Right hindlimb (tissue), 1 donor: Measurements from ENCODE around the gene DNAI4.
"Not testable (repeated sequence)": the region's sequence is repeated elsewhere in the genome, so short reads cannot be mapped to it uniquely, and the experiment has no call there.

Experiments
- DNase-seq: peaks from one replicate; pipeline ENCODE4 v3.0.0-alpha.2; 2018

DNAI4 gene

DNA sequence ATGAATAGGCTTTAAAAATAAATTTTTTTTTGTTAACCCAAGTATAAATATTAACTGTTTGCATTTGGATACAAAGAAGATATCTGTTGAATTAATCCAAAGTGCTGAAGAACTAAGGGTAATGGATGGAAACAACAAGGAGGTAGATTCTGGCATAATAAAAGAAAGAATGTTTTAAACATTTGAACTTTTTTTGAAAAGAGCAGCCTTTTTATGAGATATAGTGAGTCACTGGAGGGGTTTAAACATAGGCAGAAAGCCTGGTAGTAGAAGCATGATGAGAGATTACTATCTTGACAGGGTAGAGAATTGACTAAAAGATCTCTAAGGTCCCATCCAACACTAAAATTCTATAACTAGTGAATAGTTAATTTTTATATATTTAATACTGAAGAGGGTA lies 2.9 kb upstream of the DNAI4 start:
- no peak for DNase-seq

- no peak for DNase-seq
Observed at GRCh38 chr1:66925944-66926343, 1.3 kb upstream of the DNAI4 start.

- DNase-seq: no peak
Observed at GRCh38 chr1:66925558-66925910, 878 bp upstream of the DNAI4 start.

DNA sequence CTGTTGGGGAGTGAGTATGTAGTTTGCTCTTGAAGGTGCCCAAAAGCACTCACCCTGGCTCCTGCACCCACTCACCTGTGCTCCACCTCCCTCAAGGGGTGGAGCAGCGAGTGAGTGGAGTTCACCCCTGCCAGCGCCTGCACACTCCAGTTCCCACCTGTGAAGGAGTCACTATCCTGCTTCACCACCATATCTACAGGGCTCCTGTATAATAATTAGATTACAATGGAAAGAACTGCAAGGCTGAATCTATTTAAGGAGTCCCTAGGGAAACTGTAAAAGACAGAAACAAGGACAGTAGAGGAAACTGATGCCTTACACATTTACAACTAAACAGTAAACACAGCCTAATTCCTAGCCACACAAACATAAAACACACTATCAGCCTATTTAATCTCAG lies 4.1 kb downstream of the DNAI4 start:
- DNase-seq: no peak

DNA sequence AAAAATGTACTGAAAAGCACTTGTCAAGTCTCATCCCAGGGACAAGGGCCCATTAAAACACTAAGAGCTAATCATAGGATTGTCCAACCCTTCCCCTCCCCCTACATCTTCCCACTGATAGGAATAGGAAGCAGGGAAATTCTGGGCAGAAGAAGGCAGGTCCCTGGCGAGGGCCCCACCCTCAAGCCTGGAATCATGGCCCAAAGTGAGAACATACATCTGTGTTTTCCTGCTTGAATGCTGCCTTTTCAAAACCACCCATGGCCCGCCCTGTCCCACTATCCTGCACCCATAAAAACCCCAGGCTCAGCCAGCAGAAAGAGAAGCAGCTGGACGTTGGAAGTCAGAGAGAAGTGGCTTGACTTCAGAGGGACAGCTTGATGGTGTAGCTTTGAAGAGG lies 4.8 kb downstream of the DNAI4 start:
- no peak for DNase-seq

GRCh38 chr1:66919063-66919462 lies 5.6 kb downstream of the DNAI4 start:
- no peak for DNase-seq

DNA sequence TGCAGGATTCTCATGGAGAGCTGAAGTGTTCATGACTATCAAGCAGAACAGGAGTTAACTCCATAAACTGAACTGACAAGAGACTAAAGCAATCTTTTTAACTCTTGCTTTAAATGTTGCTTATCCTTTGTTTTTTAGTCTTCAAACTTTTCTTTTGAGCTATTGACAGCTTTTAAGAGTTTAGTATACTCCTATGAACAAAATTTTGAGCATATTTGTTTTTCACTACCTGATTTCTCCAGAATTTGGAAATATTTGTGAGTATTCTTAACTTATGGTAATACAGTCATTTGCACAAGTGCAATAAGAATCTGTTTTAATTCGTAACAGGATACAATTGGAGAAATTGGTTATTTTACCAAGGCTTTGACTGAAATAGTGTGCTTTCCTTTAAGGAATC lies 7.2 kb downstream of the DNAI4 start:
- no peak for DNase-seq

DNA sequence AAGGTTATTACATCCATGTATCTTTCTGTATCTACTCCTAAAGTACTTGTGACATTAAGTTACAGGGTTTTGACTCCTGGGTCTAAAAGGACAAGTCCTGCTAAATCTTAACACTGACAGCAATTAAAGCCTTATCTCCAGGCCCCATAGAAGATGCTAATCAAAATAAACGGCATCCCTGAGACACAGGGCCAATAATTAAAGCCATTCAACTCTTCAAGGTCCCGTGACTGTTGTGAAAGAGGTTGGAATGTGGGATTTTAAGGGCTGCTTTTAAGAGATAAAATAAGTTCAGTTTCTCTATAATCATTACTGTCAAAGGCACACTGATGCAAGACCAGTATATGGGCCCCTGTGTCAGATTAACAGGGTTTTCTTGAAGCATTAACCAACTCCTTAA lies 8.3 kb downstream of the DNAI4 start:
- DNase-seq: no peak

GRCh38 chr1:66915203-66915602 lies 9.5 kb downstream of the DNAI4 start:
- not testable (repeated sequence) for DNase-seq

GRCh38 chr1:66893712-66894111 lies 30.9 kb downstream of the DNAI4 start:
- DNase-seq: no peak

DNA sequence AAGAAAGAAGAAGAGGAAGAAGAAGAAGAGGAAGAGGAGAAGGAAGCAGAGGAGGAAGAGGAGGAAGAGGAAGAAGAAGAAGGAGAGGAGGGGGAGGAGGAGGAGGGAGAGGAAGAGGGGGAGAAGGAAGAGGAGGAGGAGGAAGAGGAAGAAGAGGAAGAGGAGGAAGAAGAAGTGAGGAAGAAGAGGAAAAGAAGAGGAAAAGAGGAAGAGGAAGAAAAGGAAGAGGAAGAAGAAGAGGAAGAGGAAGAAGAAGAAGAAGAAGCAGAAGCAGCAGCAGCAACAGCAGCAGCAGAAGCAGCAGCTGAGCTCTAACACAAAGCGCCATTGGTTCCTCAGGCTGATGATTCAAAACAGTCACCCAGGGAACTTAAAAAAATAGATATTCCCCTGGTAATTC lies 34.0 kb downstream of the DNAI4 start:
- no peak for DNase-seq

- no peak for DNase-seq
Observed at GRCh38 chr1:66889030-66889429, 35.6 kb downstream of the DNAI4 start.

- DNase-seq: no peak
Observed at GRCh38 chr1:66876664-66877063, 48.0 kb downstream of the DNAI4 start.

GRCh38 chr1:66873111-66873510 lies 51.5 kb downstream of the DNAI4 start:
- DNase-seq: no peak

- not testable (repeated sequence) for DNase-seq
Observed at GRCh38 chr1:66872024-66872423, 52.6 kb downstream of the DNAI4 start.

DNA sequence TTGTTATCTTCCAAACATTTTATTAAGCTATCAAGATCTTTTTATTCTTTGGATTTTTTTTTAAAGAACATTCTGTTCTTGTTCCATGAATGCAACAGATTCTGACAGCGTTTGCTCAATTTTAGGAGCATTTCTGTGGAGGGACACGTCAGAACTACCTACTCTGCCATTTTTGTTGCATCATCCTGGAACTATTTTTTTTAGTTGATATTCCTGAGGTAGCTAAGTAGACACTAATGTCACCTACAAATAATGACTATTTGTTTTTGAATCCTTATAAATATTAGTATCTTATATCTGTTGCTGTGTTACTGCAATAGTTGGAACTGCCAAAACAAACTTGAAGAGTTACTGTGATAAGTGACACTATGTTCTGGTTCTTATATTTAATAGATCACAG lies 57.2 kb downstream of the DNAI4 start:
- no peak for DNase-seq

- DNase-seq: no peak
Observed at GRCh38 chr1:66860529-66860928, 64.1 kb downstream of the DNAI4 start.

DNA sequence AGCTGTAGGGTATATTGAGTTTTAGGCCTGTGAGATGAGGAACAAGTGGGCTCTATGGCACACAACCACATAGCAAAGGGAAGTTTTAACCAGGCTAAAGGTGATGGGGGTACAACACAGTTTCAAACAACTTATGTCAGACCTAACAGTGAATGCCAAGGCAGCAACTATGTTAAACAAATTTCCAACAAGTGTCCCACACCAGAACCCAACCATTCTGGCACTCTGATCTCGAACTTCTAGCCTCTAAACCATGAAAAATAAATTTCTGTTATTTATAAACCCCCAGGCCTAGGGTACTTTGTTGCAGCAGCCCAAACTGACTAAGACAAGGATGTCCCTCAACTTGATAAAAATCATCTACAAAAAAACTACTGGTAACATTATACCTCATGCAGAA lies 71.3 kb downstream of the DNAI4 start:
- no peak for DNase-seq

- no peak for DNase-seq
Observed at GRCh38 chr1:66852870-66853269, 71.8 kb downstream of the DNAI4 start.

GRCh38 chr1:66850989-66851388 lies 73.7 kb downstream of the DNAI4 start:
- no peak for DNase-seq

- no peak for DNase-seq
Observed at GRCh38 chr1:66848193-66848592, 76.5 kb downstream of the DNAI4 start.

DNA sequence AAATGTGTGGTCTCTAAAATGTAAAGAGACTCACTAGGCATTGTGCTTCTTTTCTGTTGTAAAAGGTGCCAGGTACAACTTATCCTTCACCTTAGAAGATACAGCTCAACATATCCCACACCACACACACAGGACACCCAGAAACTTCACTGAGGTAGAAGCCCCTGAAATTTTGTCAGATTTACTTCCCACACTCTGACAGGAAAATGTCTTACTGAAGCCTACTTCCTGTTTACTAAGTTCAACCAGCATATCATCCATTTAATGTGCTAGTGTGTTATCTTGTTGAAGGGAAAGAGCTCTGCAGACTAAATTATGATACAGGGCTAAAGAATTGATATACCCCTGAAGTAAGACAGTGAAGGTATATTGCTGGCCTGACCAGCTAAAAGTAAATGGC lies 83.7 kb downstream of the DNAI4 start:
- DNase-seq: no peak

DNA sequence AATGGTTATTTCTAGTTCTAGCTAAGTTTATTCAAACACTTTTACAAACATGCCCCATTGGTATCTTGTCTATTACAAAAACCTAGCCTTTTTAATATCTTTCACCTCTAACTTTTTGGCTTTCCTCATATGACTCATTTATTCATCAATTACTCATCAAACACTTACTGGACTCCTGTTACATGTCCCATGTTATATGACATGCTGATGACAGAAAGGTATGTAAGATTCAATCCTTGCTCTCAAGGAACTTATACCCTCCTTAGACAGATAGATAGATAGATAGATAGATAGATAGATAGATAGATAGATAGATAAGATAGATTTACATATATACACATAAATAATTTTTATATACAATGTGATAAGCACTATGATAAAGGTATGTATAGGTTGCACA lies 89.7 kb downstream of the DNAI4 start:
- DNase-seq: no peak

- DNase-seq: no peak
Observed at GRCh38 chr1:66833112-66833511, 91.5 kb downstream of the DNAI4 start.

DNA sequence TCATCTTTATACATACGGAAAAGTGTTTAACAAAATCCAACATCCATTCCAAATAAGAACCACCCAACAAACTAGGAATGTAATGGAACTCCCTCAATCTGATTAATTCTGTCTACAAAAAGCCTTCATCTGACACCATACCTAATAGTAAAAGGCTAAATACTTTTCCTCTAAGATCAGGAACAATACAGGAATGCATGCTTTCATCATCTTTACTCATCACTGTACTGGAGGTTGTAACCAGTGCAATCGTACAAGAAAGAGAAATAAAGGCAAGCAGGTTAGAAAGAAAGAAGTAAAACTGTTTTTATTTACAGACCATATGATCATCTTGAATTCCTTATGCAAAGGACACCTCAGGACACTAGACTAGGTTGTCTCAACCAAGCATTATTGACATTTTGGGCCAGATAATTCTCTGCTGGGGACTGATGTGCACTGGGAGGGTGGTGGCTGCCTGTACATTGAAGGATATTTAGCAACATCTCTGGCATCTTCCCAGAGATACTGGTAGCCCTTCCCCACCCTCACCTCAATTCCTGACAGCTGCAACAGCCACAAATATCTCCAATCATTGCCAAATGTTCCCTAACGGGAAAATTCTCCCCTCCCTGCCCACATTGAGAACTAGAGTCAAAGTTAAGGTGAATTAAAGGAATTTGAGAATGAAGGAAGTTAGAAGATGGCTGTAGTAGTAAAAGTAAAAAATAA lies 93.0 kb downstream of the DNAI4 start:
- no peak for DNase-seq

DNA sequence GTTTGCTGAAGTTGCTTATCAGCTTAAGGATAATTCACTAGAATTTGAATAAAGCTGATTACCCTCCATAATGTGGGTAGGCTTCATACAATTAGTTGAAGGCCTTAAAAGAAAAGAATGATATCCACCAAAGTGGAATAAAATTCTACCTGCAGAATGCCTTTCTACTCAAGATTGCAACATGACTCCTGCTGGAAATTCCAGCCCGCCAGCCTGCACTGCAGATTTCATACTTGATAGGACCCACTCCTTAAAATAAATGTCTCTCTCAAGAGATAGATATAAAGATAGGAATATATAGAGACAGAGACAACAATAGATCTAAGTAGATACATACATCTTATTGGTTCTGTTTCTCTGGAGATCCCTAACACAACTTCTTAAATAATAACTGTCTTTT lies 99.9 kb downstream of the DNAI4 start:
- no peak for DNase-seq
